GM12872 (cell line): Measurements from ENCODE around the gene NAIF1.

Experiments used
- CTCF ChIP-seq: IDR thresholded peaks from 3 replicates; pipeline ENCODE4 v1.5.1; 2011; ENCODE audit warnings: low read depth, mild to moderate bottlenecking, low read length, moderate library complexity; ENCODE audit not compliant: insufficient read depth

NAIF1 gene

GRCh38 chr9:128066713-128067644 is at the start of gene NAIF1:
Gene NAIF1, minus strand, starts transcription at chr9:128067320. Its CDS starts 219 bp downstream, at chr9:128067101.
- TF ChIP-seq CTCF: no peak

GRCh38 chr9:128116104-128117083 is 49.3 kb upstream of the NAIF1 start:
- no peak for TF ChIP-seq CTCF

- TF ChIP-seq CTCF: no peak
Measured at GRCh38 chr9:128115187-128116103, 48.3 kb upstream of the NAIF1 start.

- no peak for TF ChIP-seq CTCF
Measured at GRCh38 chr9:128114326-128115186, 47.4 kb upstream of the NAIF1 start.

- no peak for TF ChIP-seq CTCF
Measured at GRCh38 chr9:128113526-128114325, 46.6 kb upstream of the NAIF1 start.

GRCh38 chr9:128109050-128109709 is 42.1 kb upstream of the NAIF1 start:
- no peak for TF ChIP-seq CTCF
